ENCODE measurements around the gene SPATS1. TPM values are rescaled to one million over a fixed set of nuclear protein-coding genes. Genes with fewer than 3 reads are reported as not detected.
A peak's percentile ranks its signal among the peaks of the same experiment; 100 is the strongest.

SPATS1 gene
- total RNA-seq, 3 donors from 2014 or later (not counting 1 experiment from before 2014, with no cell fraction given): not detected

DNA sequence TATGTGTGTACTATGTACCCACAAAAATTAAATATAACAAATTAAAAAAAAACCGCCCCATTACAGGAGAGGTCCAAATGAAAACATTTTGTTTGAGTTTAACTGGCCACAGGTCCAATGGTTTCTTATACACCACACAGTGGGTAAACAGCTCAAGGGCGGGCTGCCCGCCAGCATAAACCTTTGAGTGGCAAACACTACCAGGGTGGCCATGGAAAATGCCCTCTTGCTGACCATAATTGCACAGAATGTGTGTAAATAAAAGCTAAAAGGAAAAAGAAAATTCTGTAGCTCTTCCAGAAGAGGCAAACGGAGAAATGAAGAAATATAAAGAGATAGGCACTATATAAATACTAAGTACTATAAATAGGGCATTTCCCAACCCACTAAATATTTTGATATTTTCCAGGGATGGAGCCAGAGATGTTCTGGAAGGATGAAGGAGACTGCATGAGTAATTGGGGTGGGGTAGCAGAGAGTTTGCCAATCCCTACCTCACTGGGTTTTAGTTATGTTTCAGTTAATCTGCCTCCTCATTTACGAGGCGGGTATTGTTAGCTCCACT is 44.0 kb downstream of the SPATS1 start:
- no peak for DNase-seq
- H3K27ac ChIP-seq (ENCODE audit: low read length): peak overlapping the region; percentile 94
- Mint-ChIP-seq H3K4me3 (peak overlapping the region; percentile 97), H3K36me3 (no peaks in the 10 kb centered on the region), H3K9me3 (no peaks in the 10 kb centered on the region), H3K27ac (peak overlapping the region; percentile 98 to 99), H3K27me3 (ENCODE audit: low read depth in 2 of 2) (peaks cover 0 to 2% of the 10 kb centered on the region in 2 donors), H3K4me1 (peaks cover 37 to 45% of the 10 kb centered on the region in 2 donors)
- peaks cover 12% of the 10 kb centered on the region for H3K4me1 ChIP-seq (ENCODE audit: control insufficient read depth, insufficient read depth, low read length)
- no peaks in the 10 kb centered on the region for H3K9me3 ChIP-seq (ENCODE audit: control insufficient read depth, insufficient read depth, low read length)
- no peak for ATAC-seq
- H3K36me3 ChIP-seq (ENCODE audit: control insufficient read depth, insufficient read depth, low read length): peaks cover 4% of the 10 kb centered on the region
- peak overlapping the region; percentile 92 for H3K4me3 ChIP-seq (ENCODE audit: low read length)
- 68% methylated on average over 4 of the region's 6 CpGs for WGBS (ENCODE audit: insufficient coverage)
- no peaks in the 10 kb centered on the region for H3K27me3 ChIP-seq (ENCODE audit: control insufficient read depth, insufficient read depth, low read length)
- intact Hi-C loops (cut with micrococcal nuclease): no loop called here
- TF ChIP-seq, protein P1, sequence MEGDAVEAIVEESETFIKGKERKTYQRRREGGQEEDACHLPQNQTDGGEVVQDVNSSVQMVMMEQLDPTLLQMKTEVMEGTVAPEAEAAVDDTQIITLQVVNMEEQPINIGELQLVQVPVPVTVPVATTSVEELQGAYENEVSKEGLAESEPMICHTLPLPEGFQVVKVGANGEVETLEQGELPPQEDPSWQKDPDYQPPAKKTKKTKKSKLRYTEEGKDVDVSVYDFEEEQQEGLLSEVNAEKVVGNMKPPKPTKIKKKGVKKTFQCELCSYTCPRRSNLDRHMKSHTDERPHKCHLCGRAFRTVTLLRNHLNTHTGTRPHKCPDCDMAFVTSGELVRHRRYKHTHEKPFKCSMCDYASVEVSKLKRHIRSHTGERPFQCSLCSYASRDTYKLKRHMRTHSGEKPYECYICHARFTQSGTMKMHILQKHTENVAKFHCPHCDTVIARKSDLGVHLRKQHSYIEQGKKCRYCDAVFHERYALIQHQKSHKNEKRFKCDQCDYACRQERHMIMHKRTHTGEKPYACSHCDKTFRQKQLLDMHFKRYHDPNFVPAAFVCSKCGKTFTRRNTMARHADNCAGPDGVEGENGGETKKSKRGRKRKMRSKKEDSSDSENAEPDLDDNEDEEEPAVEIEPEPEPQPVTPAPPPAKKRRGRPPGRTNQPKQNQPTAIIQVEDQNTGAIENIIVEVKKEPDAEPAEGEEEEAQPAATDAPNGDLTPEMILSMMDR (IDR thresholded peaks at IDR 0.05): no peak

DNA sequence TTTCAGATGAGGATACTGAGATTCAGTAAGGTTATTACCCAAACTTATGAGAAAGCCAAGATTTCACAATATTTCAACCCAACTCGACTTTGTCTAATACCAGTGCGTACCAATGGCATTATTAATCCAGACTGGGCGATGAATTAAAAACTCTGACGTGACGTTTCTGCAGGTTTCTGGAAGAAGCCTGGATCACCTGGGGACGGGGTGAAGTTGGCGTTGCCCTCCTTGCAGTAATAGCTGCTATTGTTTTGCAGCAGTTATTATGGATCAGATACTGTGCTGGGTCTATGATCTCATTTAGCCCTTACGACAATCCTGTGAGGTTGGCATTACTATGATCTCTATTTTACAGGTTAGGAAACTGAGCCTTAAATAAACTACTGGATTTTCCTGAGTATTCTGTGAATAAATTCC is 44.5 kb downstream of the SPATS1 start:
- ATAC-seq: peak in 2 of 3 donors; percentile 12
- H3K9me3 ChIP-seq (ENCODE audit: control insufficient read depth, insufficient read depth, low read length): no peaks in the 10 kb centered on the region
- DNase-seq: no peak
- Mint-ChIP-seq H3K9me3 (no peaks in the 10 kb centered on the region), H3K4me1 (peaks cover 39 to 50% of the 10 kb centered on the region in 2 donors), H3K27me3 (ENCODE audit: low read depth in 2 of 2) (peaks cover 0 to 2% of the 10 kb centered on the region in 2 donors), H3K4me3 (peak overlapping the region; percentile 97), H3K36me3 (no peaks in the 10 kb centered on the region), H3K27ac (peak overlapping the region; percentile 98 to 99)
- H3K27me3 ChIP-seq (ENCODE audit: control insufficient read depth, insufficient read depth, low read length): no peaks in the 10 kb centered on the region
- peaks cover 12% of the 10 kb centered on the region for H3K4me1 ChIP-seq (ENCODE audit: control insufficient read depth, insufficient read depth, low read length)
- H3K27ac ChIP-seq (ENCODE audit: low read length): peak overlapping the region; percentile 94
- TF ChIP-seq, protein P1 (IDR thresholded peaks at IDR 0.05): no peak
- intact Hi-C loops (cut with micrococcal nuclease): no loop called here
- WGBS (ENCODE audit: insufficient coverage): 11% methylated on average over 8 of the region's 8 CpGs
- peak overlapping the region; percentile 92 for H3K4me3 ChIP-seq (ENCODE audit: low read length)
- peaks cover 8% of the 10 kb centered on the region for H3K36me3 ChIP-seq (ENCODE audit: control insufficient read depth, insufficient read depth, low read length)

DNA sequence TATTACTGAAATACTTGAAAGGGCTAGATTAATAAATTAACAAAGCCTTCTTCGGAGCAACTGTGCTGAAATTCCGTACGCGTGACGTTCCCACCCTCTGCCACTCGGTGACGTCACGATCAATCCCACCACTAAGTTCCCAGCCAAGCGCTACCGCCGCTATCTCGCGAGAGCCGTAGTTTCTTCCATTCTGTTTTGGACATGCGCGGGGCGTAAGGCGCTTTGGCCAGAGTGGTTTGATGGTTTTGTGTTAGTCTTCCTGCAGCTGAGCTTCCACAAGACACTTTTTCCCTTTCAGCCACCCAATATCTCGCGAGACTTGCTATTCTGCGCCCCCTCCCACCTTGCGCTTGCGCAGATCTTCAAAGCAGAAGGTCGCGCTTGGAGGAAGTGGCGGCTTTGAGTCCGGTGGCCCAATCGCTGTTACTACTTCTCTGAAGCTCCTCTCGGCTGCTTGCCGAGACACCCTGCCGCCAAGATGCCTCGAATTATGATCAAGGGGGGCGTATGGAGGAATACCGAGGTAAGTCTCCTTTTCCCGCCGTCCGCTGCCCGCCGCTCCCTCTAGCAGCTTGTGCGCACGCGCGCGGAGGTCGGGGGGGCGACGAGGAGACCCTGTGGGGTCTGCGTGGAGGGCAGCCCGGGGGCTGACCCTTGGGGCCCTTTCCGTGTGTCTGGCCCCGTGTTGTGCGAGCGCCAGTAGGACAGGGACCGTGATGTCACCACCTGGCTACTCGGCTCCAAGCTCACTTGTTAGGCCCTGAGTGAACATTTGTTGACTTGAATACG is 45.1 kb downstream of the SPATS1 start, which contains the start of gene CDC5L:
TSS of gene CDC5L (plus strand) at position 361 of the 789 bp plus-strand sequence. CDS start at position 479, 118 bp downstream.
- ATAC-seq (peak; percentile 86 to 89 (median 87)), DNase-seq (peak; percentile 84 to 97)
- TF ChIP-seq, protein P1 (IDR thresholded peaks at IDR 0.05): no peak
- peaks cover 14% of the 10 kb centered on the region for H3K36me3 ChIP-seq (ENCODE audit: control insufficient read depth, insufficient read depth, low read length)
- Mint-ChIP-seq H3K36me3 (no peaks in the 10 kb centered on the region), H3K27me3 (ENCODE audit: low read depth in 2 of 2) (peaks cover 0 to 2% of the 10 kb centered on the region in 2 donors), H3K27ac (peak within 1 kb of the TSS; percentile 98 to 99), H3K9me3 (no peaks in the 10 kb centered on the region), H3K4me1 (peaks cover 45 to 51% of the 10 kb centered on the region in 2 donors), H3K4me3 (peak within 1 kb of the TSS; percentile 97)
- H3K27me3 ChIP-seq (ENCODE audit: control insufficient read depth, insufficient read depth, low read length): no peaks in the 10 kb centered on the region
- H3K9me3 ChIP-seq (ENCODE audit: control insufficient read depth, insufficient read depth, low read length): no peaks in the 10 kb centered on the region
- peaks cover 12% of the 10 kb centered on the region for H3K4me1 ChIP-seq (ENCODE audit: control insufficient read depth, insufficient read depth, low read length)
- intact Hi-C loops (cut with micrococcal nuclease): no loop called here
- H3K4me3 ChIP-seq (ENCODE audit: low read length): peak within 1 kb of the TSS; percentile 92
- WGBS (ENCODE audit: insufficient coverage): under 1% methylated on average over 44 of the region's 56 CpGs
- peak within 1 kb of the TSS; percentile 94 for H3K27ac ChIP-seq (ENCODE audit: low read length)
